Cardiac ventricle fibroblast (primary cell): ENCODE measurements around the gene RBM18. TPM values are rescaled to one million over a fixed set of nuclear protein-coding genes. Genes with fewer than 3 reads are reported as not detected.

Experiments used
- total RNA-seq: library from RNA; depleted of rRNA; stranded (reverse); fragments of >200 nt; gene quantifications from 2 replicates; pipeline ENCODE4 v1.2.3, GENCODE V29; 2015

RBM18 gene
- 7.3 and 10.9 TPM in 2 replicates for total RNA-seq

GRCh38 chr9:122264360-122265148 is at the start of gene RBM18, which contains the start of gene MRRF:
Gene RBM18 (minus strand): TSS chr9:122264840. CDS start chr9:122261492, 3,348 bp downstream.
Gene MRRF (plus strand): TSS chr9:122264882. CDS start chr9:122270892, 6,010 bp downstream.

GRCh38 chr9:122228568-122229484 is 35.8 kb downstream of the RBM18 start, which contains the start of gene LHX6:
Gene LHX6 (minus strand): TSS chr9:122228957. CDS start chr9:122228740, 217 bp downstream.

Other genes starting within 250 kb of the RBM18 start
- gene TTLL11, start 171.5 kb downstream of the RBM18 start, total RNA-seq: 4.1 and 10.2 TPM in 2 replicates
- gene NDUFA8, start 105.1 kb downstream of the RBM18 start, total RNA-seq: 26.9 and 36.6 TPM in 2 replicates
- gene MORN5, start 104.9 kb downstream of the RBM18 start, total RNA-seq: not detected in 2 replicates
- 0.05 and 0.81 TPM in 2 replicates for gene LHX6, start 35.9 kb downstream of the RBM18 start, total RNA-seq
- gene MRRF, start within 50 bp of the RBM18 start, total RNA-seq: 21.8 and 25.7 TPM in 2 replicates
- gene PTGS1, start 106.2 kb upstream of the RBM18 start, total RNA-seq: 122 and 135 TPM in 2 replicates
- gene OR1J1, start 213.1 kb upstream of the RBM18 start, total RNA-seq: not detected in 2 replicates
- not detected in 2 replicates for gene OR1J2, start 246.0 kb upstream of the RBM18 start, total RNA-seq